RWPE2 (cell line): Measurements from ENCODE around the gene PACSIN2.

Source experiments
- ATAC-seq: fragments of 200-7000 bp; cut with Tn5 transposase; 3 replicates; pipeline ENCODE4 v1.9.1; 2021; ENCODE audit warnings: low read depth
- DNase-seq: peaks from one replicate; pipeline ENCODE4 v3.0.0-alpha.2; 2020; ENCODE audit warnings: low spot score
- H3K27ac ChIP-seq: fragments of 450-650 bp; 2 replicates; pipeline ENCODE4 v1.5.1; 2017; ENCODE audit warnings: mild to moderate bottlenecking; ENCODE audit not compliant: poor library complexity, severe bottlenecking
- H3K27me3 ChIP-seq: fragments of 250-450 bp; sonication (Bioruptor Pico); 2 replicates; pipeline ENCODE4 v1.5.1; 2021; ENCODE audit warnings: mild to moderate bottlenecking, moderate library complexity; ENCODE audit not compliant: insufficient read depth, poor library complexity, severe bottlenecking
- H3K36me3 ChIP-seq: fragments of 250-450 bp; sonication (Bioruptor Pico); 2 replicates; pipeline ENCODE4 v1.5.1; 2020; ENCODE audit warnings: low read depth, mild to moderate bottlenecking, moderate library complexity
- H3K4me1 ChIP-seq: fragments of 250-450 bp; sonication (Bioruptor Pico); 2 replicates; pipeline ENCODE4 v1.5.1; 2021; ENCODE audit warnings: mild to moderate bottlenecking, moderate library complexity; ENCODE audit not compliant: insufficient read depth, poor library complexity, severe bottlenecking
- H3K4me3 ChIP-seq: fragments of 250-450 bp; sonication (Bioruptor Pico); 2 replicates; pipeline ENCODE4 v1.5.1; 2021; ENCODE audit warnings: mild to moderate bottlenecking, moderate library complexity; ENCODE audit not compliant: severe bottlenecking
- H3K9me3 ChIP-seq: fragments of 250-450 bp; sonication (Bioruptor Pico); 2 replicates; pipeline ENCODE4 v1.5.1; 2021; ENCODE audit warnings: mild to moderate bottlenecking, moderate library complexity; ENCODE audit not compliant: severe bottlenecking
- TF ChIP-seq, protein P1 (sequence below): fragments of 450-650 bp; IDR thresholded peaks from one replicate; pipeline ENCODE4 v1.5.1; 2017; ENCODE audit warnings: mild to moderate bottlenecking, moderate library complexity; ENCODE audit not compliant: poor library complexity, severe bottlenecking

The PACSIN2 gene

GRCh38 chr22:42907404-42908373 lies 107.3 kb downstream of the PACSIN2 start:
- Histone ChIP-seq H3K4me3 (no peak overlapping the region), H3K27ac (no peak overlapping the region), H3K4me1 (peaks cover 8% of the 10 kb centered on the region), H3K36me3 (peaks cover 25% of the 10 kb centered on the region), H3K27me3 (no peaks in the 10 kb centered on the region), H3K9me3 (no peaks in the 10 kb centered on the region)
- DNase-seq = no peak
- TF ChIP-seq, protein P1, sequence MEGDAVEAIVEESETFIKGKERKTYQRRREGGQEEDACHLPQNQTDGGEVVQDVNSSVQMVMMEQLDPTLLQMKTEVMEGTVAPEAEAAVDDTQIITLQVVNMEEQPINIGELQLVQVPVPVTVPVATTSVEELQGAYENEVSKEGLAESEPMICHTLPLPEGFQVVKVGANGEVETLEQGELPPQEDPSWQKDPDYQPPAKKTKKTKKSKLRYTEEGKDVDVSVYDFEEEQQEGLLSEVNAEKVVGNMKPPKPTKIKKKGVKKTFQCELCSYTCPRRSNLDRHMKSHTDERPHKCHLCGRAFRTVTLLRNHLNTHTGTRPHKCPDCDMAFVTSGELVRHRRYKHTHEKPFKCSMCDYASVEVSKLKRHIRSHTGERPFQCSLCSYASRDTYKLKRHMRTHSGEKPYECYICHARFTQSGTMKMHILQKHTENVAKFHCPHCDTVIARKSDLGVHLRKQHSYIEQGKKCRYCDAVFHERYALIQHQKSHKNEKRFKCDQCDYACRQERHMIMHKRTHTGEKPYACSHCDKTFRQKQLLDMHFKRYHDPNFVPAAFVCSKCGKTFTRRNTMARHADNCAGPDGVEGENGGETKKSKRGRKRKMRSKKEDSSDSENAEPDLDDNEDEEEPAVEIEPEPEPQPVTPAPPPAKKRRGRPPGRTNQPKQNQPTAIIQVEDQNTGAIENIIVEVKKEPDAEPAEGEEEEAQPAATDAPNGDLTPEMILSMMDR = no peak
- ATAC-seq = no peak

GRCh38 chr22:42906605-42907348 lies 108.2 kb downstream of the PACSIN2 start:
- no peak for DNase-seq
- no peak for ATAC-seq
- H3K36me3 ChIP-seq = peaks cover 24% of the 10 kb centered on the region
- H3K27ac ChIP-seq = no peak overlapping the region
- TF ChIP-seq, protein P1 = no peak
- no peaks in the 10 kb centered on the region for H3K27me3 ChIP-seq
- H3K9me3 ChIP-seq = no peaks in the 10 kb centered on the region
- no peak overlapping the region for H3K4me3 ChIP-seq
- peaks cover 1% of the 10 kb centered on the region for H3K4me1 ChIP-seq

DNA sequence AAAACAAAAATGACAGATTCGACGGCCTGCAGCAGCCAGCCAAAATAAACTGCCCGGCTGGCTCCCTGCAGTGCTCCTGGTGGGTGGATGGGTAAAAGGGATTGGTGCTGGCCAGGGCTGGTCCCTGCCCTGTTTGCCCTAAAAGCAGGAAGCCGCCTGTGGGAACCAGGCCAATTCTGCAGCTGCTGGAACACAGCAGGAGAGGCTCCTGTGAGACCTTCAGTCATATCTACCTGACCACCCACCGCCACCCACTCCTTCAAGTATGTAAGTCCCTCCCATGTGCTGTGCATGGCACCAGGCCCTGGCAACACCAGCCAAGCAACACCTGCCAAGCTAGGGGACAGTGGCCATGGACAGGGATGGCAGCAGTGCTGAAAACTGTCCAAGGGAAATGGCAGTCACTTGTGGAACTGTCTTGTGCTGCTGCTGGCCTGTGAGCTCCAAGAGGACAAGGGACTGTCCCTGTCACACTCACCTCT lies 109.2 kb downstream of the PACSIN2 start:
- ATAC-seq (no peak), DNase-seq (no peak)
- H3K4me1 ChIP-seq = no peaks in the 10 kb centered on the region
- no peak overlapping the region for H3K27ac ChIP-seq
- H3K36me3 ChIP-seq = peaks cover 16% of the 10 kb centered on the region
- H3K27me3 ChIP-seq = no peaks in the 10 kb centered on the region
- no peak overlapping the region for H3K4me3 ChIP-seq
- no peaks in the 10 kb centered on the region for H3K9me3 ChIP-seq
- TF ChIP-seq, protein P1 = no peak

DNA sequence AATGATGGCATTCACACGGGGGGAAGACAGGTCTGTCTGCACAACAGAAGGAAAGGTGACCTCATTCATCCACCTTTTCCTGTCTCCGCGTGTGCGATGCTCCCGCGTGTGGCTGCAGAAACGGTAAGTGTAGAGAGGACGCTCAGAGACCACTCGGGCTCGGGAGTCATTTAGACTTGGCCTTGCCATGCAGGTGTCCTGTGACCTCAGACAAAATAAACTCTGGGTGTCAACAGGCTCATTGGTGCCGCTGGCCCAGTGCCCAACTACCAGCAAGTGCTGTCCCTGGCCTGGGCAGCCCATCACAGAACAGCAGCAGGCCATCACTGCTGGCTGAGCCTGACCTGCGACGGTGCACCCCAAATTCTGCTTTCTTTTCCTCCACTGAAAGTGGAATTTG lies 109.7 kb downstream of the PACSIN2 start:
- no peaks in the 10 kb centered on the region for H3K27me3 ChIP-seq
- peaks cover 16% of the 10 kb centered on the region for H3K36me3 ChIP-seq
- H3K27ac ChIP-seq = no peak overlapping the region
- ATAC-seq = no peak
- TF ChIP-seq, protein P1 = no peak
- no peak overlapping the region for H3K4me3 ChIP-seq
- H3K9me3 ChIP-seq = no peaks in the 10 kb centered on the region
- DNase-seq = no peak
- no peaks in the 10 kb centered on the region for H3K4me1 ChIP-seq
